GM13976 (cell line): ENCODE measurements around the gene SDK1.

Experiments used
- DNase-seq: peaks from one replicate; pipeline ENCODE4 v3.0.0; 2012; ENCODE audit warnings: low spot score
- CTCF ChIP-seq: IDR thresholded peaks from 2 replicates; pipeline ENCODE4 v1.5.1; 2012; ENCODE audit warnings: borderline replicate concordance, mild to moderate bottlenecking; ENCODE audit not compliant: insufficient read depth; ENCODE audit errors: extremely low read depth, missing control alignments, control extremely low read depth
- in situ Hi-C: fragments of 300-500 bp; cut with MboI; formaldehyde crosslinking; loops from one replicate; pipeline ENCODE4 v1.12.0; 2022; ENCODE audit warnings: low sequenced_read_pairs, mixed read lengths, inconsistent platforms; ENCODE audit not compliant: unreplicated experiment

Gene SDK1

GRCh38 chr7:4272141-4272540 lies 971.1 kb downstream of the SDK1 start:
- in situ Hi-C loops = no loop called here
- TF ChIP-seq CTCF = no peak
- no peak for DNase-seq

GRCh38 chr7:4273566-4274230 lies 972.6 kb downstream of the SDK1 start:
- DNase-seq = no peak
- no peak for TF ChIP-seq CTCF
- in situ Hi-C loops = no loop called here

GRCh38 chr7:4274286-4274685 lies 973.2 kb downstream of the SDK1 start:
- no peak for TF ChIP-seq CTCF
- DNase-seq = no peak
- in situ Hi-C loops = no loop called here

GRCh38 chr7:4277936-4278335 lies 976.9 kb downstream of the SDK1 start:
- in situ Hi-C loops = no loop called here
- TF ChIP-seq CTCF = no peak
- no peak for DNase-seq

GRCh38 chr7:4279216-4279615 lies 978.2 kb downstream of the SDK1 start:
- no peak for DNase-seq
- no peak for TF ChIP-seq CTCF

GRCh38 chr7:4281231-4281993 lies 980.4 kb downstream of the SDK1 start:
- DNase-seq = no peak
- in situ Hi-C loops = no loop called here
- no peak for TF ChIP-seq CTCF

More at GRCh38 chr7:4279216-4279615, 978.2 kb downstream of the SDK1 start:
- in situ Hi-C loops = no loop called here
